ENCODE measurements around the gene OTUD7B.

GRCh38 chr1:149972547-149972946 lies 38.0 kb downstream of the OTUD7B start:
- no peak for TF ChIP-seq CTCF (IDR thresholded peaks at IDR 0.05)
- TF ChIP-seq POLR2A (IDR thresholded peaks at IDR 0.05) = no peak

All from testis (tissue), 2 donors.